Left hindlimb (tissue), 1 donor: ENCODE measurements around the gene ZDHHC14.

Source experiments
- DNase-seq: peaks from one replicate; pipeline ENCODE4 v3.0.0-alpha.2; 2018

ZDHHC14 gene

DNA sequence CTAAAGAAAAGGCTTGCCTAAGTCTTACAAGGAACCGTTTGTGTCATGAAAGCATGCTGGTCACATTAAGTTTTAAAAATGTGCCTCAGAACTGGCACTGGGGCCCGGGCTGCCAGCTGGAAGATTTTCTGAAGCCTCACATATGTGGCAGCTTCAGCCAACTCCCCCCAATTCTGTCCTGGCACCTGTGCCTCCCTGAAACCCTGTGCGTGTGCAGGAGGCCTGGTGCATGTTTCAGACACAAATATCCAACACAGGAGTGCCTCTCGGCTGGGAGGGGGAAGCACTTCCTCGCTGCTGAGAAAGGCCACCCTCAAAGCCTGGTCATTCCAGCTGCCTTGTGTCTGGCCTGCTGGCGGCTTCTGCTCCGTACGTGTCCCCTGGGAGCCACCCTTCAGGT is 253.6 kb downstream of the ZDHHC14 start:
- DNase-seq, result peak; percentile 40

- peak; percentile 55 for DNase-seq
These were observed 254.6 kb downstream of the ZDHHC14 start for GRCh38 chr6:157635388-157636244.

- DNase-seq, result no peak
These were observed 256.5 kb downstream of the ZDHHC14 start for GRCh38 chr6:157637516-157637915.

DNA sequence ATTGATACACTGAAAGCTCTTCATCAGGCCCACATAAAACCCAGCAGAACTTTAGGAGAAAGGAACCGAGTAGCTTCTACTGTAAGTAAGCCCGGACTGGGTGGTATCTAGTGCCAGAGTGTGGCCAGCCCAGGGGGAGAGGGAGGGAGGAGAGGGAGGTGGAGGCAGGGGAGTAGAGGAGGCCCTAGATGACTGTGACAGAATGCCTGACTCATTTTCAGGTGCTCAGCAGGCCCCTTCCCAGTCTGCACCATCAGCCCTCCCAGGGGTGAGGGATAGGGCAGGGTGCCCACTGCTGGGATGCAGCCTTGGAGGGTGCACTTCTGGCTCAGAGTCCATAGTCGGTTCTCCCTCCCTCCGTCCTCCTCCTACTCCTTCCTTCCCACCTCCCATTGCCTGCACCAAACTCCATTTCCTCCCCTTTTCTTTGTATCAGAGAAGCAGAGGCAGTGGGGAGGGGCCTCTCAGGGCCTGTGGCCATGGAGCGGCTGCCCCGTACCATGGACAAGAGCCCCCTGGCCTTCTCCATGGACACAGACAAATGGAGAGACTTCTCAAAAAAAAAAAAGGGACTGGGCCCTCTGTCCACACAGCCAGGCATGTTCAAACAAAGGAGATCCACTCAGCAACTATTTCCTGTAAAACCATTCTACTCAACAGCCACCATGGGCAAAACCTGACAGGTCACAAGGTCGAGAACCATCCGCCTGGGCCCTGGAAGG is 257.1 kb downstream of the ZDHHC14 start:
- peak; percentile 25 for DNase-seq

GRCh38 chr6:157638779-157639178 is 257.8 kb downstream of the ZDHHC14 start:
- peak; percentile 20 for DNase-seq

GRCh38 chr6:157640746-157641451 is 259.9 kb downstream of the ZDHHC14 start:
- DNase-seq, result peak; percentile 10

DNA sequence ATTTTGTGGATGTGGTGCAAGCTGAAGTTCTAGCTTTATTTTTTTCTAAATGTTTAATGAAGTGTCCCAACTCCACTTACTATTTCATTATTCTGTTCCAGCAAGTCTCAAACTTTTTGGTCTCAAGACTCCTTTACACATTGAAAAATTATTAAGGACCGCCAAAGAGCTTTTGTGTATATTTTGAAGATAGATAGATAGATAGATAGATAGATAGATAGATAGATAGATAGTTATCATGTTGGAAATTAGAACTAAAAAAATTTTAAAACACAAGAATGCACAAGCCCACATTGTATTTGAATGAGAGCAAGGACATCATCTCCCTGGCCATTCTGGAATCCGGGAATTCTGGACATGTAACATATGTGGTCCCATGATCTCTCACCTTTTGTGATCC is 260.8 kb downstream of the ZDHHC14 start:
- DNase-seq, result no peak

- peak; percentile 6 for DNase-seq
These were observed 261.7 kb downstream of the ZDHHC14 start for GRCh38 chr6:157642736-157643135.

DNA sequence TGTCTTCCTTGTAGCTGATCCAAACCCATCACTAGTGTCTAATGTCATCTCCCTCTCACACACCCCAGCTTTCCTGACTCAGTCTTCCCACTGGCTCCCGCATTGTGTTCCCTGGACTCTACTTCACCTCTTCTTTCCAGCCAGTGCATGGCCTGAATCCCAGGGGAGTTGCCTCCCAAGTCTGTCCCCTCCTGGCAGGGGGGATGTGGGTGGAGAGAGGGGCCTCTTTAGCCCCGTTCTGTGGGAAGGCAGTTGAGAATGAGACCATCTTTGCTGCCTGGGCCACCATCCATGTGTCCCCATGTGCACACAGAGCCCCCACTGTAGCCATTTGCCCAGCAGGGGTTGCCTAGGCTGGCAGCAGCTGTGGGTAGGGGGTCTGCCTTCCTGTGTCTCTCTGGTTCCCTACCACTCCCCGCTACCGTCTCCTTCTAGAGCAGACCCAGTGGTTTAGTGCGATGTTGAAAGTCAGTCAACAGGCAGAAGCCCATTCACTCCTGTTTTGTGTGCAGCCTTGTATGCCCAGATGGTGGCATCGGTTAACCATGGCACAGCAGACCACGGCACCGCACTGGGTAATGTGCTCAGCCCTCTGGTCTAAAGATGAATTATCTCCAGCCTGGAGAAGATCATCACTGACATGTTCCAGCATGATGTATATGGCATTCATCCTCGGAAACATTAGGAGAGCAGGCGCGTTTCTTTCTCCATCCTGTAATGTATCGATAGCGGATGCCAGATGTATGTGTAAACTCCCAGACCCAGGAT is 263.2 kb downstream of the ZDHHC14 start:
- DNase-seq, result peak; percentile 29

DNA sequence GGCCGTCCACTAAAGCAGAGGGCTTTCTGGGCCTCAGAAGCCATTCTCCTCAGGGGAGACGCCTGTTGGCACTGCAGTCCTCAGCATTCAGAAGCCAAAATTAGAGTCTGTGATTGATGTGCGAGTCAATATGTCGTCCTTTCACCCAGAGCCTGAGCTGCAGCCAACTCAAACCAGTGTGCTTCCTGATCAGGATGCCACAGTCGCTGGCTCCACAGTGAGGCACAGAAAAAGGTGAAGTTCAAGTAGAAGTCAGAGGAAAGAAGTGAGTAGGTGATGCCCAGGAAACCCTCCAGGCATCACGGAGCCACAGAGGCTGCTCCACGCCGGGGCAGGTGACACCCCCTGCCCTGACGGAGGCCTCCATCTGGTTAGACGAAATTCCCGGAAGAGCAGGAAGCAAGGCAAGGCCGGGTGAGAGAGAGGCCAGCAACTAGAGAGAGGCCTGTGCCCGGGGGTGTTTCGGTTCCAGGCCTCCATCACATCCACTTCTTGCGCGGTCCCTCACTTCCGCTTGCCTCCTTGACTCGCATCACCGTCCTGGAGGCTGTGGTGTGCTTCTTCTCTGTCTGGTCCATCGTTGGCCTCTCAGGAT is 264.3 kb downstream of the ZDHHC14 start:
- DNase-seq, result peak; percentile 33

DNA sequence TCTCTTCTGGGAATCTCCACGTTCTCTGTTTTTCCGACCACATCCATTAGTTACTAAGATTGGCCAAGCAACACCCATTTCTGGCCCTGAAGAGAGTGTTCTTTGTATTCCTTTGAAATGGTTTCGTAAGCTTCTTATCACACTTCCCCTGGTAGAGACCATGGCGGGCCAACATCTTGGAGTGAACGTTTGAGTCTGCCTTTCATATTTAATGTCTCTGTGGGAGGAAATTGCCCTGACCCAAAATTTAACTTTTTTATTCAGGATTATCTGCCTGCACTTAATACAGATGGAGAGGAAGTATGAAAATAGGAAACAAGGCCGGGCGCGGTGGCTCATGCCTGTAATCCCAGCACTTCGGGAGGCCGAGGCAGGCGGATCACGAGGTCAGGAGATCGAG is 265.0 kb downstream of the ZDHHC14 start:
- no peak for DNase-seq

- peak; percentile 21 for DNase-seq
These were observed 266.4 kb downstream of the ZDHHC14 start for GRCh38 chr6:157647261-157647915.

GRCh38 chr6:157648561-157648960 is 267.6 kb downstream of the ZDHHC14 start:
- DNase-seq, result peak; percentile 11

GRCh38 chr6:157649311-157650260 is 268.6 kb downstream of the ZDHHC14 start:
- peak; percentile 29 for DNase-seq

DNA sequence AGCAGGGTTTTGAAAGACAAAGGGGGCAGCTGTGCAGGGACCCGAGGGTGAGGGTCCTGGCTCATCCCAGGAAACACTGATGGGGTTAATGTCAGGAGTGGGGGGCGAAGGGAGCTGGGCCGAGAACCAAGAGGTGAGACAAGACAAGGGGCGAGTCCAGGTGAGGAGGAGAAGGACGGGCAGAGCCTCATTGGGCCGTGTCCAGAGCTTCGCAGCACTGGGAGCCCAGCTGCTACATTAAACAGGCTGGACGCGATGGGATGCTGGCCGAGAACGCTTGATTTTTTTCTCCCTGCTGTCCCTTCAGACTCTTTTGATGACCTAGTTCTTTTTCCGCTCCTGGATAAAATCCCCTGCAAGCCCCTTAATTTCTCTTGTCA is 269.3 kb downstream of the ZDHHC14 start:
- peak; percentile 69 for DNase-seq

DNA sequence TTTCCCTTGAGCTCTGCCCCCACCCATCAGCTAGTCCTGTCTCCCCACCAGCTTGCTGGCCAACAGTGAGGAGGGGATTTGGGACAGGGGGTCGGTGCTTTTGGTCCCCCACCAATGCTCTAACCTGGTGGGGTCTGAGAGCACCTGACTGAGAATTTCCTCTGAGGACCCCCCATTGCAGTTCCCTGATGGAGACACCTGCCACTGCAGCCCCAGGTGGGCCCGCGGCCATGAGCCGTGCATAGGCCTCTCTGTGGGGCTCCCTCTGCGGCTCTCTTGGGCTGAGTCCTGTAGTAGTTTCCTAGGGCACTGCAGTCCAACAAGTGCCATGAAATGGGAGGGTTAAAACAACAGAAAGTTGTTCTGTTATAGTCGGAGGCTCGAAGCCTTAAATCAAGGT is 269.8 kb downstream of the ZDHHC14 start:
- DNase-seq, result no peak

DNA sequence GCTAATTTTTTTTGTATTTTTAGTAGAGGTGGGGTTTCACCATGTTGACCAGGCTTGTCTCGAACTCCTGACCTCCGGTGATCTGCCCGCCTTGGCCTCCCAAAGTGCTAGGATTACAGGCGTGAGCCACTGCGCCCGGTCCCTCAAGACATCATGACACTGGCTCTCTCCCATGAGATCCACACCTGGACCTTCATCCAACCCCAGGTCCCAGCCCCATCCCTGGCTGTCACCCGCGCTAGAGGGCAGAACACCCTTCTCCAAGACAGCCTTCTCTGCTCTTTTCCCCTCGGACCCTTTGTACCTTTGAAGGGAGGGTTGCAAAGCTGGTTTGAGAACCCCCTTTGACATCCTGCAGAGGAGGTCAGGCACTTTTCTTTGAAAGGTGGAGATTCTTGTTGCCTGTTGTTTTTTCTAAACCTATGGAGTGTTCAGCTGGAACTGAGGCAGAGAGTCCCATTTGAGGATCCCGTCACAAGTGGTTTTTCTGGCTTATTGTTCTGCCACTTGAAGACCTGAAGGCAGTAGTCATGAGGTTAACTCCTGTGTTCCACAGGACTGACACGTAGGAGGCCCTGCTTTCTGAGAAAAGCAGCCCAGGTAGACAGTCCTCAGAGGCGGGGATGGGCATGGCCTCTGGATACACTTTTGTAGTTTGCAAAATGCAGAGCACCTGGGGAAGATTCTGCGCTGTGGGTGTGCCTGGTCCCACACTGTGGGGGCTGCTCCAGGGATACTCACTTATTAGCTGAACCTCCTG is 270.9 kb downstream of the ZDHHC14 start:
- no peak for DNase-seq

DNA sequence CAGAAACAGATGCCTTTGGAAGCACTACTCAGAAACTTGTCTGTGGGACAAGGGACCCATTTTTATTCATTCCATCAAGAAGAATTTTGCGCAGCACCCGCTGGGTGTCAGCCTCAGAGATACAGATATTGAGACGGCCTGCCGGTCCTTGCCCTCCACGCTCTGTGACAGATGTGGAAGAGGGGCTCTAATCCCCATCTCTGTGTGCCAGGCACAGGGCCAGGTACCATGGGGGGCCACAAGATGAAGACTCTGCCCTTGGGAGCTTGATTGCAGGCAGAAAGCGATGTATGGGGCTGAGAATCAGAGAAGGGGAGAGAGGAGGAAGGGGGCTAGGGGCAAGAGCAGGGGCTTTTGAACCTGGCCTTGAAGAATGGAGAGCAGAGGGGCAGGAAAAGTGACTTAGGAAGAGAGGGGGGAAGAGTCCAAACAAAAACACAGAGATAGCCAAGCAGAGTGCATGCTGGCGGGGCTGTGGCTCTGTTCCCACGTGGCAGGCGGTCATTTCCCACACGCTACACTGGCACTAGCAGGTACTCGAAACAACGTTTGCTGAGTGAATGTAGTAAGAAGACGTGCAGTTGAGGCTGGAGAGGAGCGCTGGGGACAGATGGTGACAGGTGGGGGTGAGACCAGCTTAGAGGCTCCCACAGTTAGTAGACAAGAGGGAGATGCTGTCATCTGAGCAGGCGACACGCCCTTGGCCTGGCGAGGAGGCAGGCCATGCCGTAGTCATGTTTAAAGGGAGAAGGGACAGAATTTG is 271.8 kb downstream of the ZDHHC14 start:
- peak; percentile 21 for DNase-seq

- DNase-seq, result no peak
These were observed 272.5 kb downstream of the ZDHHC14 start for GRCh38 chr6:157653521-157653920.
